CD4-positive, alpha-beta T cell treated with Interleukin-2 at 100 ng/mL for 4 hours (primary cell): ENCODE data around the gene TSPAN19.

Source experiments
- DNase-seq: peaks from one replicate; pipeline ENCODE4 v3.0.0-alpha.2; 2020; ENCODE audit warnings: low spot score

Gene TSPAN19

GRCh38 chr12:85000729-85001128 lies 35.3 kb downstream of the TSPAN19 start:
- no peak for DNase-seq

- DNase-seq, result no peak
Observed at GRCh38 chr12:84998341-84998740, 37.7 kb downstream of the TSPAN19 start.

- DNase-seq, result no peak
Observed at GRCh38 chr12:84996759-84997158, 39.3 kb downstream of the TSPAN19 start.

GRCh38 chr12:84995641-84996040 lies 40.4 kb downstream of the TSPAN19 start:
- DNase-seq, result no peak

- no peak for DNase-seq
Observed at GRCh38 chr12:84994426-84994825, 41.7 kb downstream of the TSPAN19 start.

GRCh38 chr12:84986586-84986985 lies 49.5 kb downstream of the TSPAN19 start:
- no peak for DNase-seq

- no peak for DNase-seq
Observed at GRCh38 chr12:84986117-84986516, 50.0 kb downstream of the TSPAN19 start.

- DNase-seq, result no peak
Observed at GRCh38 chr12:84983289-84983688, 52.8 kb downstream of the TSPAN19 start.

- no peak for DNase-seq
Observed at GRCh38 chr12:84982888-84983287, 53.2 kb downstream of the TSPAN19 start.

- no peak for DNase-seq
Observed at GRCh38 chr12:84978921-84979320, 57.2 kb downstream of the TSPAN19 start.

- no peak for DNase-seq
Observed at GRCh38 chr12:84976133-84976532, 59.9 kb downstream of the TSPAN19 start.

GRCh38 chr12:84974155-84974815 lies 61.8 kb downstream of the TSPAN19 start:
- DNase-seq, result no peak

GRCh38 chr12:84973026-84973425 lies 63.1 kb downstream of the TSPAN19 start:
- no peak for DNase-seq

GRCh38 chr12:84969226-84969625 lies 66.9 kb downstream of the TSPAN19 start:
- no peak for DNase-seq
